ENCODE data around the gene IGFBP3.

Gene IGFBP3

GRCh38 chr7:45922810-45923209, 1.7 kb upstream of the IGFBP3 start:
- DNase-seq (ENCODE audit: low read depth), result peak; percentile 30

- peak; percentile 88 for DNase-seq (ENCODE audit: low read depth)
Observed at GRCh38 chr7:45921699-45922519, 837 bp upstream of the IGFBP3 start.

GRCh38 chr7:45921381-45921698, 268 bp upstream of the IGFBP3 start:
- no peak for DNase-seq (ENCODE audit: low read depth)

GRCh38 chr7:45919993-45920459, 1.0 kb downstream of the IGFBP3 start:
- DNase-seq (ENCODE audit: low read depth), result peak; percentile 15

- peak; percentile 16 for DNase-seq (ENCODE audit: low read depth)
Observed at GRCh38 chr7:45919231-45919784, 1.8 kb downstream of the IGFBP3 start.

GRCh38 chr7:45918556-45918955, 2.5 kb downstream of the IGFBP3 start:
- no peak for DNase-seq (ENCODE audit: low read depth)

- peak; percentile 81 for DNase-seq (ENCODE audit: low read depth)
Observed at GRCh38 chr7:45917658-45918057, 3.4 kb downstream of the IGFBP3 start.

GRCh38 chr7:45917064-45917463, 4.0 kb downstream of the IGFBP3 start:
- no peak for DNase-seq (ENCODE audit: low read depth)

- no peak for DNase-seq (ENCODE audit: low read depth)
Observed at GRCh38 chr7:45915606-45916005, 5.5 kb downstream of the IGFBP3 start.

GRCh38 chr7:45914911-45915310, 6.2 kb downstream of the IGFBP3 start:
- DNase-seq (ENCODE audit: low read depth), result no peak

- no peak for DNase-seq (ENCODE audit: low read depth)
Observed at GRCh38 chr7:45912972-45913371, 8.1 kb downstream of the IGFBP3 start.

- DNase-seq (ENCODE audit: low read depth), result no peak
Observed at GRCh38 chr7:45911311-45911710, 9.8 kb downstream of the IGFBP3 start.

GRCh38 chr7:45910855-45911254, 10.2 kb downstream of the IGFBP3 start:
- DNase-seq (ENCODE audit: low read depth), result no peak

GRCh38 chr7:45909561-45909960, 11.5 kb downstream of the IGFBP3 start:
- no peak for DNase-seq (ENCODE audit: low read depth)

- DNase-seq (ENCODE audit: low read depth), result no peak
Observed at GRCh38 chr7:45902820-45903219, 18.3 kb downstream of the IGFBP3 start.

GRCh38 chr7:45901566-45901965, 19.5 kb downstream of the IGFBP3 start:
- DNase-seq (ENCODE audit: low read depth), result no peak

GRCh38 chr7:45898222-45898621, 22.9 kb downstream of the IGFBP3 start:
- peak; percentile 84 for DNase-seq (ENCODE audit: low read depth)

GRCh38 chr7:45897042-45897690, 23.9 kb downstream of the IGFBP3 start:
- DNase-seq (ENCODE audit: low read depth), result peak; percentile 89

- no peak for DNase-seq (ENCODE audit: low read depth)
Observed at GRCh38 chr7:45894665-45895062, 26.4 kb downstream of the IGFBP3 start.

- DNase-seq (ENCODE audit: low read depth), result no peak
Observed at GRCh38 chr7:45893996-45894664, 26.9 kb downstream of the IGFBP3 start.

- no peak for DNase-seq (ENCODE audit: low read depth)
Observed at GRCh38 chr7:45893374-45893995, 27.6 kb downstream of the IGFBP3 start.

- DNase-seq (ENCODE audit: low read depth), result no peak
Observed at GRCh38 chr7:45892407-45893035, 28.6 kb downstream of the IGFBP3 start.

All from ELR (cell line).